Gastroesophageal sphincter (tissue), 4 donors: ENCODE data around the gene SENP7. TPM values are rescaled to one million over a fixed set of nuclear protein-coding genes. Genes with fewer than 3 reads are reported as not detected.

ENCODE experiments used
- ATAC-seq: fragments of 150-250 bp; one replicate; pipeline ENCODE4 v1.9.1; 2016; ENCODE audit warnings: mild to moderate bottlenecking, moderate library complexity
- H3K27ac ChIP-seq, 4 donors: fragments of 200-600 bp; sonication (generic) in 3 of 4; 1 replicate in 3 of 4; 2 replicates in 1 of 4; pipeline ENCODE4 v1.5.1; 2016 to 2019
- H3K27me3 ChIP-seq: fragments of 200-600 bp; sonication (generic); one replicate; pipeline ENCODE4 v1.5.1; 2019
- H3K36me3 ChIP-seq, 2 donors: fragments of 200-600 bp; sonication (generic); one replicate each; pipeline ENCODE4 v1.5.1; 2019; ENCODE audit warnings: control low read depth in 1 of 2
- H3K4me1 ChIP-seq, 3 donors: fragments of 200-600 bp; sonication (generic); 1 replicate in 2 of 3; 2 replicates in 1 of 3; pipeline ENCODE4 v1.5.1; 2016 to 2019; ENCODE audit warnings: control low read depth in 2 of 3
- H3K4me3 ChIP-seq, 2 donors: fragments of 200-600 bp; sonication (generic); one replicate each; pipeline ENCODE4 v1.5.1; 2019; ENCODE audit warnings: mild to moderate bottlenecking in 1 of 2, moderate library complexity in 1 of 2
- H3K9me3 ChIP-seq, 3 donors: fragments of 200-600 bp; sonication (generic); one replicate each; pipeline ENCODE4 v1.5.1; 2017 to 2019; ENCODE audit warnings: control low read depth in 2 of 3
- EP300 ChIP-seq: sonication (generic); formaldehyde crosslinking; IDR thresholded peaks from one replicate; pipeline ENCODE4 v1.6.1; 2017; ENCODE audit warnings: antibody characterized with exemption, mild to moderate bottlenecking
- POLR2A ChIP-seq, 2 donors: fragments of 450-650 bp; IDR thresholded peaks; one replicate each; pipeline ENCODE4 v1.6.1; 2017; ENCODE audit warnings: antibody characterized with exemption in 2 of 2, mild to moderate bottlenecking in 2 of 2, moderate library complexity in 1 of 2
- POLR2AphosphoS5 ChIP-seq: sonication (generic); formaldehyde crosslinking; IDR thresholded peaks from one replicate; pipeline ENCODE4 v1.6.1; 2017; ENCODE audit warnings: antibody characterized with exemption
- WGBS, 2 donors: methylation state at CpG; one replicate each; pipeline ENCODE4 v1.1.5; 2018; ENCODE audit warnings: low coverage in 1 of 2; 5-methylcytosine and 5-hydroxymethylcytosine counted together
- total RNA-seq, 4 donors: library from RNA; depleted of rRNA; stranded (reverse); fragments of >200 nt; gene quantifications; one replicate each; pipeline ENCODE4 v1.1.0, GENCODE V29; 2016
- TF ChIP-seq, protein P1 (sequence below), 4 experiments: fragments of 200-600 bp in 2 of 4; fragments of 450-650 bp in 2 of 4; sonication (generic) in 1 of 4; IDR thresholded peaks; one replicate each; pipeline ENCODE4 v1.5.1; 2017 to 2019; ENCODE audit warnings: antibody characterized with exemption in 4 of 4, mild to moderate bottlenecking in 2 of 4, moderate library complexity in 2 of 4

SENP7 gene
- total RNA-seq, 4 donors from 2014 or later: 14.8 to 41.4 (median 23.0) TPM

DNA sequence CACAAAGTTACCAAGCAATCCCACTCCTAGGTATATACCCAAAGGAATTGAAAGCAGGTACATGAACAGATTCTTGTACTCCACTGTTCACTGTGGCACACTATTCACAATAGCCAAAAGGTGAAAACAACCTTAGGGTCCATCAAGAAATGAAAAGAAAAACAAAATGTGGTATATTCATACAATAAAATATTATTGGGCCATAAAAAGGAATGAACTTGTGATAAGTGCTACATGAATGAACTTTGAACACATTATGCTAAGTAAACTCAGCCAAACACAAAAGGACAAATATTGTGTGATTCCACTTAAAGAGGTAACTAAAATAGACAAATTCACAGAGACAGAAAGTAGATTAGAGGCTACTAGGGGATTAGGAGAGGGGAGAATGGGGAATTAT lies 137.4 kb downstream of the SENP7 start:
- H3K27ac ChIP-seq: no peak overlapping the region
- H3K4me3 ChIP-seq: no peak overlapping the region
- ATAC-seq: no peak
- TF ChIP-seq POLR2AphosphoS5 (no peak), EP300 (no peak), POLR2A (IDR thresholded peaks at IDR 0.05) (no peak)
- no peaks in the 10 kb centered on the region for H3K27me3 ChIP-seq
- H3K36me3 ChIP-seq: peaks cover 0 to 7% of the 10 kb centered on the region in 2 donors
- H3K4me1 ChIP-seq: peaks cover 0 to 14% (median 0%) of the 10 kb centered on the region in 3 donors
- no peaks in the 10 kb centered on the region for H3K9me3 ChIP-seq

DNA sequence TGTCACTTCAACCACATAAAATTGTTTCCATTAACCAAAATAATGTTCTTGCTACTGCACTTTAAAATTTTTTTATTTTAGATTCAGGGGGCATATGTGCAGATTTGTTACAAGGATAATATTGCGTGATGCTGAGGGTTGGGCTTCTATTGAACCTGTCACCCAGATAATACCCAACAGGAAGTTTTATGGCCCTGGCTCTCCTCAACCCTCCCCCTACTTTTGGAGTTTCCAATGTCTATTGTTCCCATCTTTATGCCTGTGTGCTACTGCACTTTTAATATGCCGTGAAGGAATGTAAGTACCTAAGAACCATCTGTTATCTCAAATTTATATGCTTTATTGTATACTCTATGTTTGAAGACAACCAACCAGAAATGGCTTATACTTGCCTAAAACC lies 150.6 kb downstream of the SENP7 start:
- peaks cover 0 to 59% of the 10 kb centered on the region in 2 donors for H3K36me3 ChIP-seq
- no peak for ATAC-seq
- TF ChIP-seq, protein P1, sequence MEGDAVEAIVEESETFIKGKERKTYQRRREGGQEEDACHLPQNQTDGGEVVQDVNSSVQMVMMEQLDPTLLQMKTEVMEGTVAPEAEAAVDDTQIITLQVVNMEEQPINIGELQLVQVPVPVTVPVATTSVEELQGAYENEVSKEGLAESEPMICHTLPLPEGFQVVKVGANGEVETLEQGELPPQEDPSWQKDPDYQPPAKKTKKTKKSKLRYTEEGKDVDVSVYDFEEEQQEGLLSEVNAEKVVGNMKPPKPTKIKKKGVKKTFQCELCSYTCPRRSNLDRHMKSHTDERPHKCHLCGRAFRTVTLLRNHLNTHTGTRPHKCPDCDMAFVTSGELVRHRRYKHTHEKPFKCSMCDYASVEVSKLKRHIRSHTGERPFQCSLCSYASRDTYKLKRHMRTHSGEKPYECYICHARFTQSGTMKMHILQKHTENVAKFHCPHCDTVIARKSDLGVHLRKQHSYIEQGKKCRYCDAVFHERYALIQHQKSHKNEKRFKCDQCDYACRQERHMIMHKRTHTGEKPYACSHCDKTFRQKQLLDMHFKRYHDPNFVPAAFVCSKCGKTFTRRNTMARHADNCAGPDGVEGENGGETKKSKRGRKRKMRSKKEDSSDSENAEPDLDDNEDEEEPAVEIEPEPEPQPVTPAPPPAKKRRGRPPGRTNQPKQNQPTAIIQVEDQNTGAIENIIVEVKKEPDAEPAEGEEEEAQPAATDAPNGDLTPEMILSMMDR (IDR thresholded peaks at IDR 0.05): no peak
- no peak for TF ChIP-seq POLR2A (IDR thresholded peaks at IDR 0.05)
- no peak for TF ChIP-seq POLR2AphosphoS5
- no peak for TF ChIP-seq EP300

DNA sequence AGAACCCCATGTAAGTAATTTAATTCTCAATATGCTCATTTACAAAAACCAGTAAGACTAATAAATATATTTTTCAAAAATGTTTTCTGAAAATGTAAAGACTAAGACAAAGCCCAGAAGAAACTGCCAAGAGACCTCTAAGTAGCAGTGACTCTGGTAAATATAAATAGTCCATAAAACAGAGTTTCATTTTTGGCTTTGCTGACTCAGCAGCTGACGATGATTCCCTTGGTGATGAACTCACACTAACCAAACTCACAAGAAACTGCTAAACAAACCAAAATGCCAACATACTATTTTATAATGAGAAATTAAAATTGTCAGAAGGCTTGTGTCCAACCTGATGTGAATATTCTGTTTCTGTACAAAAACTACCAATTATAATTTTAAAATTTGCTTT lies 161.2 kb downstream of the SENP7 start:
- TF ChIP-seq EP300 (no peak), POLR2A (IDR thresholded peaks at IDR 0.05) (no peak), POLR2AphosphoS5 (no peak)
- TF ChIP-seq, protein P1 (IDR thresholded peaks at IDR 0.05): no peak
- no peaks in the 10 kb centered on the region for H3K4me1 ChIP-seq
- H3K36me3 ChIP-seq: peaks cover 0 to 46% of the 10 kb centered on the region in 2 donors
- H3K27ac ChIP-seq: no peak overlapping the region
- H3K27me3 ChIP-seq: no peaks in the 10 kb centered on the region
- 75 to 86% methylated on average over 1 of the region's 1 CpG for WGBS, 2 donors
- H3K4me3 ChIP-seq: no peak overlapping the region
- ATAC-seq: no peak
- no peaks in the 10 kb centered on the region for H3K9me3 ChIP-seq

More for the DNA sequence above, 150.6 kb downstream of the SENP7 start:
- no peaks in the 10 kb centered on the region for H3K9me3 ChIP-seq
- no peaks in the 10 kb centered on the region for H3K4me1 ChIP-seq
- 77 to 84% methylated on average over 2 of the region's 2 CpGs for WGBS, 2 donors
- H3K27ac ChIP-seq: no peak overlapping the region
- H3K4me3 ChIP-seq: no peak overlapping the region
- no peaks in the 10 kb centered on the region for H3K27me3 ChIP-seq

DNA sequence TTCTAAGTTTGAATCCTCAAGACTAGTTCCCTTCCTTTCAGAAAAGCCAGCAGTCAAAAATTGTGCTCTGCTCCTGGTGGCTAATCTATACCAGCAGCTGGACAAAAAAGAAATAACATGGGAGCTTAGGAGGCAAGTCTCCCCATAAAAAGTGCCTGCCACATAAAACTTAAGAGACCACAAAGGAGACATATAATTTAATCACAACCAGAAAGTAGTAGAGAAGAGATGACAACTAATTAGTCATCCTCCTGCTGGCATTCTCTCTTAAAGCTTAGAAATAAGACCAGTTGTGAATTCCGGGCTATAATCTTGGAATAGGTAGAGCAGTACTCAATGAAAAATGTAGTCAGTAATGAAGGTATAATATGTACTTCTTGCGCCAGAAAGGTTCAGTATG lies 172.4 kb downstream of the SENP7 start:
- 65 to 77% methylated on average over 2 of the region's 2 CpGs for WGBS, 2 donors
- peaks cover 0 to 76% of the 10 kb centered on the region in 2 donors for H3K36me3 ChIP-seq
- no peak for ATAC-seq

DNA sequence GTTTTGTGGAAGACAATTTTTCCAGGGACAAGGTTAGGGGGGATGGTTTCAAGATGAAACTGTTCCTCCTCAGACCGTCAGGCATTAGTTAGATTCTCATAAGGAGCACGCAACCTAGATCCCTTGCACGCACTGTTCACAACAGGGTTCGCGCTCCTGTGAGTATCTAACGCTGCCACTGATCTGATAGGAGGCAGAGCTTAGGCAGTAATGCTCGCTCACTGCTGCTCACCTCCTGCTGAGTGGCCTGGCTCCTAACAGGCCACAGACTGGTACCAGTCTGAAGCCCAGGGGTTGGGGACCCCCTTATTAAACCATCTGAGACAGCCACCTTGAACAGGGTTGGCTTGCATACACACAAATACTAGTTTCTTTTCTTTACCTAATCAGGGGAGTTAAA lies 179.1 kb downstream of the SENP7 start:
- Histone ChIP-seq H3K36me3 (peaks cover 0 to 77% of the 10 kb centered on the region in 2 donors), H3K27me3 (no peaks in the 10 kb centered on the region), H3K4me1 (no peaks in the 10 kb centered on the region), H3K27ac (no peak overlapping the region), H3K4me3 (no peak overlapping the region), H3K9me3 (no peaks in the 10 kb centered on the region)
- 96% methylated on average over 4 of the region's 7 CpGs; no CpG with 5 or more reads in 1 of the 2 donors for WGBS, 2 donors
- TF ChIP-seq, protein P1 (IDR thresholded peaks at IDR 0.05): no peak
- TF ChIP-seq POLR2A (IDR thresholded peaks at IDR 0.05) (no peak), POLR2AphosphoS5 (no peak)
- ATAC-seq: no peak

More for the DNA sequence above, 172.4 kb downstream of the SENP7 start:
- TF ChIP-seq POLR2A (IDR thresholded peaks at IDR 0.05) (no peak), EP300 (no peak), POLR2AphosphoS5 (no peak)
- TF ChIP-seq, protein P1 (IDR thresholded peaks at IDR 0.05): no peak
- no peaks in the 10 kb centered on the region for H3K27me3 ChIP-seq
- H3K4me1 ChIP-seq: no peaks in the 10 kb centered on the region
- no peak overlapping the region for H3K27ac ChIP-seq
- no peaks in the 10 kb centered on the region for H3K9me3 ChIP-seq
- no peak overlapping the region for H3K4me3 ChIP-seq
